Kidney (tissue), 14 donors: ENCODE results near the gene ENTHD1. TPM values are rescaled to one million over a fixed set of nuclear protein-coding genes. Genes with fewer than 3 reads are reported as not detected.

Experiments
- DNase-seq, 5 donors: peaks; one replicate each; pipeline ENCODE4 v3.0.0-alpha.2; 2013 to 2020
- FAIRE-seq: peaks from 2 replicates; lab custom pipeline; 2012; peaks lifted over from hg19 to GRCh38; lab: Jason Lieb, UNC
- H3K27ac ChIP-seq, 2 donors: one replicate each; pipeline ENCODE4 v1.7.0; 2013; ENCODE audit warnings: low read depth in 2 of 2, low read length in 2 of 2, inconsistent platforms in 1 of 2
- H3K27me3 ChIP-seq: one replicate; pipeline ENCODE4 v1.7.1; 2013; ENCODE audit warnings: low read length, inconsistent platforms; ENCODE audit not compliant: control insufficient read depth, insufficient read depth
- H3K36me3 ChIP-seq, 3 donors: one replicate each; pipeline versions ENCODE4 v1.7.0 to v1.7.1; 2013; ENCODE audit warnings: low read length in 3 of 3, control low read depth in 1 of 3, inconsistent platforms in 1 of 3; ENCODE audit not compliant: insufficient read depth in 3 of 3, control insufficient read depth in 2 of 3
- H3K4me1 ChIP-seq, 3 donors: one replicate each; pipeline versions ENCODE4 v1.7.0 to v1.7.1; 2013; ENCODE audit warnings: low read length in 3 of 3, inconsistent platforms in 1 of 3, low read depth in 1 of 3; ENCODE audit not compliant: control insufficient read depth in 2 of 3, insufficient read depth in 2 of 3
- H3K4me3 ChIP-seq, 3 donors: one replicate each; pipeline versions ENCODE4 v1.7.0 to v1.8.1; 2013; ENCODE audit warnings: low read length in 3 of 3, control low read depth in 1 of 3, inconsistent platforms in 1 of 3
- H3K9ac ChIP-seq, 3 donors: one replicate each; pipeline versions ENCODE4 v1.7.0 to v1.7.1; 2013; ENCODE audit warnings: low read length in 3 of 3, control low read depth in 1 of 3, inconsistent platforms in 1 of 3
- H3K9me3 ChIP-seq, 3 donors: one replicate each; pipeline versions ENCODE4 v1.7.0 to v1.7.1; 2013; ENCODE audit warnings: low read length in 3 of 3, control low read depth in 1 of 3, inconsistent platforms in 1 of 3; ENCODE audit not compliant: control insufficient read depth in 2 of 3, insufficient read depth in 1 of 3
- intact Hi-C: fragments of 100-400 bp; cut with DNase I; formaldehyde crosslinking; loops from one replicate; pipeline ENCODE4 v1.11.1; 2022
- polyA plus RNA-seq: library from polyadenylated mRNA; stranded (reverse); fragments of 350-450 nt; fragmentation: Illumina TruSeq; extraction: RNeasy Lipid Tissue Mini Kit (QIAGEN cat#74804); gene quantifications from one replicate; pipeline ENCODE4 v1.2.3, GENCODE V29; 2014; ENCODE audit warnings: low read depth, low replicate concordance; ENCODE audit not compliant: insufficient read depth
- total RNA-seq: library from RNA; stranded (reverse); fragmentation: NEBNext Ultra II Directional; extraction: Animal tissue kit (Norgen Biotek cat#: 25700); gene quantifications from one replicate; pipeline ENCODE4 v1.2.1, GENCODE V29; 2021
- TF ChIP-seq, protein P1 (sequence below): IDR thresholded peaks from 3 replicates; pipeline ENCODE4 v1.5.1; 2012; ENCODE audit warnings: mild to moderate bottlenecking, moderate library complexity, borderline replicate concordance; ENCODE audit not compliant: insufficient read depth; ENCODE audit errors: extremely low read depth
- donor health status: control.
- donor health status: control.
- donor health status: control.
- donor health status: control.
- donor health status: control.
- donor health status: DM: yes; HTN: yes; CAD: no.
- donor health status: Normal renal cell carcinoma (clear cell type).

Gene ENTHD1
- total and polyA plus RNA-seq, 2 donors from 2014 or later, result not detected

DNA sequence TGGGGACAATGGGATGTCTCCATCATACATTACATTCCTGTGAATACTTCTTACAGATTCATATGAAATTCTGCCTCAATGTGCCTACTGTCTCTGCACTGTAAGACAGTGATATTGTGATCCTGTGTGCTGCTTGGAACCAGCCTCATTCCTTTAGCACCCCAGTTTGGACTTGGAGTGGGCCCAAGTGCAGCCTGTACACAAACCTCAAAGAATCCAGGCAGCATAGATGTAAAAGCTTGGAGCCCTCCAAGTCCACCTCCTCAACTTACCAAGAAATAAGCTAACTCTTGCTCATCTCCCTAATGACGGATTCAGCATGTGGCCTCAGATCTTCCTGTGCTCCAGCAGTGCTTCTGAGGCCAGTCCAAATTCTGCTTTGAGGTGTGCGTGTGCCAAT, 31.7 kb upstream of the ENTHD1 start:
- no peaks in the 10 kb centered on the region for H3K36me3 ChIP-seq
- no peak overlapping the region for H3K4me3 ChIP-seq
- DNase-seq (no peak), FAIRE-seq (no peak)
- H3K27ac ChIP-seq, result no peak overlapping the region
- H3K27me3 ChIP-seq, result no peaks in the 10 kb centered on the region
- no peaks in the 10 kb centered on the region for H3K4me1 ChIP-seq
- intact Hi-C loops, result no loop called here
- TF ChIP-seq, protein P1, sequence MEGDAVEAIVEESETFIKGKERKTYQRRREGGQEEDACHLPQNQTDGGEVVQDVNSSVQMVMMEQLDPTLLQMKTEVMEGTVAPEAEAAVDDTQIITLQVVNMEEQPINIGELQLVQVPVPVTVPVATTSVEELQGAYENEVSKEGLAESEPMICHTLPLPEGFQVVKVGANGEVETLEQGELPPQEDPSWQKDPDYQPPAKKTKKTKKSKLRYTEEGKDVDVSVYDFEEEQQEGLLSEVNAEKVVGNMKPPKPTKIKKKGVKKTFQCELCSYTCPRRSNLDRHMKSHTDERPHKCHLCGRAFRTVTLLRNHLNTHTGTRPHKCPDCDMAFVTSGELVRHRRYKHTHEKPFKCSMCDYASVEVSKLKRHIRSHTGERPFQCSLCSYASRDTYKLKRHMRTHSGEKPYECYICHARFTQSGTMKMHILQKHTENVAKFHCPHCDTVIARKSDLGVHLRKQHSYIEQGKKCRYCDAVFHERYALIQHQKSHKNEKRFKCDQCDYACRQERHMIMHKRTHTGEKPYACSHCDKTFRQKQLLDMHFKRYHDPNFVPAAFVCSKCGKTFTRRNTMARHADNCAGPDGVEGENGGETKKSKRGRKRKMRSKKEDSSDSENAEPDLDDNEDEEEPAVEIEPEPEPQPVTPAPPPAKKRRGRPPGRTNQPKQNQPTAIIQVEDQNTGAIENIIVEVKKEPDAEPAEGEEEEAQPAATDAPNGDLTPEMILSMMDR, result no peak
- H3K9me3 ChIP-seq, result no peaks in the 10 kb centered on the region
- H3K9ac ChIP-seq, result no peak overlapping the region

DNA sequence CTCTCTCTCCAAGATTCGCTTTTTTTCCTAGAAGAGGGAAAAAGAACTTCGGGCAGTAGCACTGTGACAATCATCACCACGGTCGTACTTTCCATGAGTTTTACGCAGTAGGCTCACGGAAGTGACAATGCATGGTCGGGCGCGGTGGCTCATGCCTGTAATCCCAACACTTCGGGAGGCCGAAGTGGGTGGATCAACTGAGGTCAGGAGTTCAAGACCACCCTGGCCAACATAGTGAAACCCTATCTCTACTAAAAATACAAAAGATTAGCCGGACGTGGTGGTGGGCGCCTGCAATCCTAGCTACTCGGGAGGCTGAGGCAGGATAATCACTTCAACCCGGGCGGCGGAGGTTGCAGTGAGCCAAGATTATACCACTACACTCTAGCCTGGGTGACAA, 30.7 kb upstream of the ENTHD1 start:
- Histone ChIP-seq H3K4me1 (no peaks in the 10 kb centered on the region), H3K27ac (no peak overlapping the region), H3K36me3 (no peaks in the 10 kb centered on the region), H3K27me3 (no peaks in the 10 kb centered on the region), H3K9me3 (no peaks in the 10 kb centered on the region), H3K4me3 (no peak overlapping the region), H3K9ac (no peak overlapping the region)
- intact Hi-C loops, result no loop called here
- TF ChIP-seq, protein P1, result no peak
- DNase-seq (no peak), FAIRE-seq (no peak)

DNA sequence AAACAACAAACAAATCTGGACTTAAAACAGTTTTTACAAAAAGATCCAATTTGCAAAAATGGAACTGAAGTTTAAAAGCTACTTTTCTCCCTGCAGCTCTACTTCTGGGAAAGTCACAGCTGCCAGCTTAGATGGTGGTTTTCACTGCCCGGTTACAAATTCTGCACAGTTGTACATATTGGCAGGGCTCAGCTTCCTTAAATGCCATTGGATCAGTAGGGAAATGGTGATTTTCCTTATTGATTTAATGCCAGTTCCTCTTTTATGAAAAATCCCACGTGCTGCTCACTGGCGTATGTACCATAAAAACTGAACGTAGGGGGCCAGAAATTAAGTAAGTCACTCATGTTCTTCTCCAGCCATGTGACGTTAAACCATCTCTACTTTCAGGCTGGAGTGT, 30.1 kb upstream of the ENTHD1 start:
- TF ChIP-seq, protein P1, result no peak
- DNase-seq (no peak), FAIRE-seq (no peak)
- Histone ChIP-seq H3K9ac (no peak overlapping the region), H3K4me3 (no peak overlapping the region), H3K27me3 (no peaks in the 10 kb centered on the region), H3K36me3 (no peaks in the 10 kb centered on the region), H3K27ac (no peak overlapping the region), H3K9me3 (no peaks in the 10 kb centered on the region), H3K4me1 (no peaks in the 10 kb centered on the region)
- intact Hi-C loops, result no loop called here

DNA sequence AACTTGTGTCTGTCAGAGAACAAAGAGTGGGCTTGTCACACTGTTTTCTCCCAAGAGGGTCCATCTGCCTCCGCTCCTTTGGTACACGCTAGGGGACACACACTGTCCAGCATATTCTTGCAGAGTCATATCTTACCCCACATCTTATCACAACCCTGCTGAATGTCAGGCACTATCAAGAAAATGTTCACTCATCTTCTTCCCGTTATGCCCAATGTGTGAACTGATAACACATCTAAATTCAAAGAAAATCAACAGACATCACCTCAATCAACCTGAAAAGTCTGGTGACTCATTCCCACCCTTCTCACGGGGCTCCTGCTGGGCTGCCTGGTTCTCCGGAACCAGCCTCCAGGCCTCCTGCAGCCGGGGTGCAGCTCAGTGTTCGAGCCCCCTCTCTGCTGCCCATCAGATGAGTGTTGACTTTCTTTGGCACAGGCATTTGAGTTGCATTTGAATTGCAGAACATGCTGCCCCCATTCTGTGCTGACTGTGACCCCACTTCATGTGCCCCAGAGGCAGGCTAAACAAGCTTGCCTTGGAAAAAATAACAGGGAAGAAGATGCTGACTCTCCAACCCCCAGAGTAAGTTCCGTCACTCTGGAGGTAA, 26.7 kb upstream of the ENTHD1 start:
- TF ChIP-seq, protein P1, result no peak
- no peak overlapping the region for H3K4me3 ChIP-seq
- no peaks in the 10 kb centered on the region for H3K4me1 ChIP-seq
- FAIRE-seq, result no peak
- no peak for DNase-seq
- no peaks in the 10 kb centered on the region for H3K36me3 ChIP-seq
- no peak overlapping the region for H3K27ac ChIP-seq
- H3K9me3 ChIP-seq, result no peaks in the 10 kb centered on the region
- intact Hi-C loops, result no loop called here
- no peaks in the 10 kb centered on the region for H3K27me3 ChIP-seq
- H3K9ac ChIP-seq, result no peak overlapping the region
